IMR-90 (cell line): ENCODE measurements around the gene RRP36. TPM values are rescaled to one million over a fixed set of nuclear protein-coding genes. Genes with fewer than 3 reads are reported as not detected.

ENCODE experiments used
- ATAC-seq: fragments of 200-7000 bp; cut with Tn5 transposase; 2 replicates; pipeline ENCODE4 v1.9.1; 2020; ENCODE audit warnings: low read depth, mild to moderate bottlenecking, moderate library complexity
- BruUV-seq: library from RNA; stranded (reverse); fragments of 400-500 nt; replicated peaks from 2 replicates; lab custom pipeline; 2021; lab: Mats Ljungman, UMichigan
- CTCF ChIA-PET: fragments of 300-600 bp; formaldehyde crosslinking; extraction: SDS; loops from one replicate; lab custom pipeline; 2021; ENCODE audit warnings: antibody characterized with exemption; lab: Yijun Ruan, JAX
- POLR2A ChIA-PET: fragments of 300-600 bp; sonication (Branson Sonifier 250); formaldehyde crosslinking; loops from one replicate; lab custom pipeline; 2022; ENCODE audit warnings: antibody characterized with exemption; ENCODE audit not compliant: unreplicated experiment; lab: Charles Lee
- DNase-seq: peaks from one replicate; pipeline ENCODE4 v3.0.0; 2013
- H2AFZ ChIP-seq: replicated peaks from 2 replicates; pipeline ENCODE3; 2013; ENCODE audit warnings: low read length, mild to moderate bottlenecking; ENCODE audit not compliant: poor library complexity
- H2AK5ac ChIP-seq: 2 replicates; pipeline ENCODE4 v1.6.1; 2013; ENCODE audit warnings: low read depth, low read length, inconsistent platforms
- H2AK9ac ChIP-seq: replicated peaks from 2 replicates; pipeline ENCODE3; 2013; ENCODE audit warnings: mild to moderate bottlenecking, low read depth, low read length, moderate library complexity; ENCODE audit not compliant: poor library complexity
- H2BK120ac ChIP-seq: 2 replicates; pipeline ENCODE4 v1.6.1; 2013; ENCODE audit warnings: low read depth, low read length, inconsistent platforms
- H2BK15ac ChIP-seq: 3 replicates; pipeline ENCODE4 v1.6.1; 2013; ENCODE audit warnings: low read depth, low read length, inconsistent platforms
- H2BK20ac ChIP-seq: 2 replicates; pipeline ENCODE4 v1.6.1; 2013; ENCODE audit warnings: low read depth, mild to moderate bottlenecking, inconsistent platforms, low read length, moderate library complexity
- H2BK5ac ChIP-seq: 2 replicates; pipeline ENCODE4 v1.6.1; 2013; ENCODE audit warnings: mild to moderate bottlenecking, low read depth, low read length, inconsistent platforms; ENCODE audit not compliant: poor library complexity, severe bottlenecking
- H3K14ac ChIP-seq: replicated peaks from 2 replicates; pipeline ENCODE4 v1.6.1; 2013; ENCODE audit warnings: low read depth, low read length, inconsistent platforms
- H3K18ac ChIP-seq: 2 replicates; pipeline ENCODE4 v1.6.1; 2013; ENCODE audit warnings: low read depth, low read length, control low read depth
- H3K23ac ChIP-seq: 2 replicates; pipeline ENCODE4 v1.6.1; 2013; ENCODE audit warnings: low read depth, low read length, inconsistent platforms
- H3K27ac ChIP-seq: 2 replicates; pipeline ENCODE4 v1.5.1; 2013; ENCODE audit warnings: mild to moderate bottlenecking, control low read depth, low read length; ENCODE audit not compliant: insufficient read depth
- H3K27me3 ChIP-seq: 2 replicates; pipeline ENCODE4 v1.6.1; 2013; ENCODE audit warnings: low read length; ENCODE audit not compliant: control insufficient read depth, insufficient read depth
- H3K36me3 ChIP-seq: 2 replicates; pipeline ENCODE4 v1.6.1; 2013; ENCODE audit warnings: low read length, mixed read lengths; ENCODE audit not compliant: control insufficient read depth, insufficient read depth
- H3K4ac ChIP-seq: 2 replicates; pipeline ENCODE4 v1.6.1; 2013; ENCODE audit warnings: low read depth, low read length, inconsistent platforms
- H3K4me1 ChIP-seq: 2 replicates; pipeline ENCODE4 v1.6.1; 2013; ENCODE audit warnings: low read length, mixed read lengths; ENCODE audit not compliant: control insufficient read depth, insufficient read depth
- H3K4me2 ChIP-seq: 2 replicates; pipeline ENCODE4 v1.6.1; 2013; ENCODE audit warnings: low read depth, mild to moderate bottlenecking, control low read depth, low read length, moderate library complexity
- H3K4me3 ChIP-seq: 2 replicates; pipeline ENCODE4 v1.5.1; 2013; ENCODE audit warnings: low read depth, mild to moderate bottlenecking, control low read depth, low read length, moderate library complexity; ENCODE audit not compliant: insufficient read depth
- H3K56ac ChIP-seq: 2 replicates; pipeline ENCODE4 v1.6.1; 2013; ENCODE audit warnings: low read length, inconsistent platforms; ENCODE audit not compliant: insufficient read depth; ENCODE audit errors: extremely low read depth
- H3K79me1 ChIP-seq, 2 experiments: 2 replicates each; pipeline ENCODE4 v1.6.1; 2013; ENCODE audit warnings: low read length in 2 of 2, inconsistent platforms in 1 of 2, low read depth in 1 of 2
- H3K9ac ChIP-seq: 2 replicates; pipeline ENCODE4 v1.6.1; 2013; ENCODE audit warnings: low read depth, low read length, control low read depth
- H3K9me1 ChIP-seq: 2 replicates; pipeline ENCODE4 v1.6.1; 2013; ENCODE audit warnings: low read length, inconsistent platforms; ENCODE audit not compliant: insufficient read depth
- H3K9me3 ChIP-seq: 2 replicates; pipeline ENCODE4 v1.6.1; 2013; ENCODE audit warnings: low read length; ENCODE audit not compliant: control insufficient read depth, insufficient read depth
- H4K20me1 ChIP-seq: 2 replicates; pipeline ENCODE4 v1.6.1; 2013; ENCODE audit warnings: low read length, inconsistent platforms; ENCODE audit not compliant: insufficient read depth
- H4K5ac ChIP-seq: 2 replicates; pipeline ENCODE4 v1.6.1; 2013; ENCODE audit warnings: mild to moderate bottlenecking, low read depth, low read length, control low read depth
- H4K8ac ChIP-seq, 2 experiments: 2 replicates each; pipeline ENCODE4 v1.6.1; 2013; ENCODE audit warnings: low read depth in 2 of 2, low read length in 2 of 2, control low read depth in 1 of 2, inconsistent platforms in 1 of 2
- H4K91ac ChIP-seq: 2 replicates; pipeline ENCODE4 v1.6.1; 2013; ENCODE audit warnings: low read depth, low read length, inconsistent platforms; ENCODE audit not compliant: insufficient read depth
- BHLHE40 ChIP-seq: fragments of 150-350 bp; IDR thresholded peaks from 2 replicates; pipeline ENCODE4 v1.6.1; 2016; ENCODE audit warnings: mild to moderate bottlenecking, low read depth, low read length
- CEBPB ChIP-seq: IDR thresholded peaks from 2 replicates; pipeline ENCODE4 v1.6.1; 2012; ENCODE audit warnings: low read depth, low read length, improper control_type of control experiment
- CTCF ChIP-seq: conservative IDR thresholded peaks from 2 replicates; pipeline ENCODE4 v1.5.1; 2012; ENCODE audit warnings: mild to moderate bottlenecking, low read depth, low read length, improper control_type of control experiment
- ELK1 ChIP-seq: fragments of 150-350 bp; IDR thresholded peaks from 2 replicates; pipeline ENCODE4 v1.6.1; 2016; ENCODE audit warnings: low read depth, mild to moderate bottlenecking, low read length, moderate library complexity, borderline replicate concordance
- NFE2L2 ChIP-seq: fragments of 150-350 bp; IDR thresholded peaks from 2 replicates; pipeline ENCODE4 v1.6.1; 2016; ENCODE audit warnings: low read depth, mild to moderate bottlenecking, low read length
- RAD21 ChIP-seq: IDR thresholded peaks from 2 replicates; pipeline ENCODE4 v1.6.1; 2012; ENCODE audit warnings: low read length, improper control_type of control experiment
- RFX5 ChIP-seq: IDR thresholded peaks from 2 replicates; pipeline ENCODE4 v1.8.0; 2012; ENCODE audit warnings: low read depth, mild to moderate bottlenecking, low read length, moderate library complexity
- WGBS, 2 experiments: methylation state at CpG; one replicate each; pipeline versions ENCODE4 v1.1.5 to v1.1.7; 2013; ENCODE audit warnings: missing lambda C conversion rate in 2 of 2; ENCODE audit not compliant: insufficient read length in 1 of 2; ENCODE audit errors: extremely low coverage in 2 of 2; 5-methylcytosine and 5-hydroxymethylcytosine counted together
- dilution Hi-C: fragments of 300-500 bp; cut with HindIII; formaldehyde crosslinking; loops from one replicate; pipeline ENCODE4 v1.14.3; 2018; ENCODE audit warnings: low sequenced_read_pairs; ENCODE audit not compliant: unreplicated experiment
- in situ Hi-C: fragments of 300-500 bp; cut with MboI; formaldehyde crosslinking; loops from 3 replicates; pipeline ENCODE4 v1.14.3; 2019; ENCODE audit warnings: low sequenced_read_pairs, inconsistent platforms, mixed read lengths
- intact Hi-C: fragments of 100-400 bp; cut with micrococcal nuclease; formaldehyde crosslinking; loops from 2 replicates; pipeline ENCODE4 v1.10.0; 2022
- polyA plus RNA-seq, 3 experiments: library from polyadenylated mRNA; depleted of rRNA; stranded (reverse); fragments of >200 nt; gene quantifications; 2 replicates each; pipeline ENCODE4 v1.2.3, GENCODE V29; 2012; ENCODE audit warnings: low replicate concordance in 1 of 3
- total RNA-seq: library from RNA; depleted of rRNA; stranded (reverse); fragments of >200 nt; gene quantifications from 2 replicates; pipeline ENCODE4 v1.2.3, GENCODE V29; 2012

RRP36 gene
- total and polyA plus RNA-seq, 2 of the 4 experiments (the other 2 are of a cell fraction) = 54.3 to 106 TPM

- CTCF ChIA-PET = interaction anchor here (1.2 kb wide), 1 partner anchor 15 kb away, joined by 3 read pairs; no protein-coding TSS in a partner anchor
- Histone ChIP-seq H4K5ac (no peak overlapping the region), H3K9me3 (no peaks in the 10 kb centered on the region), H3K79me1 (peaks cover 5 to 31% of the 10 kb centered on the region in 2 experiments; a peak in 3 of 4 replicates), H2AFZ (no peak overlapping the region), H2BK20ac (no peak overlapping the region), H3K27ac (no peak overlapping the region), H2BK5ac (no peak overlapping the region), H3K56ac (no peak overlapping the region), H3K14ac (no peak overlapping the region), H3K23ac (no peak overlapping the region), H3K9me1 (no peaks in the 10 kb centered on the region), H2AK9ac (no peak overlapping the region), H2AK5ac (no peak overlapping the region), H3K18ac (no peak overlapping the region), H3K4ac (no peak overlapping the region), H4K91ac (no peak overlapping the region), H4K8ac (no peak overlapping the region), H3K4me2 (no peak overlapping the region), H3K36me3 (peaks cover 48% of the 10 kb centered on the region), H2BK120ac (no peak overlapping the region), H4K20me1 (no peaks in the 10 kb centered on the region; the same call in 1 of the 2 replicates), H3K4me3 (no peak overlapping the region), H2BK15ac (no peak overlapping the region), H3K9ac (no peak overlapping the region), H3K27me3 (no peaks in the 10 kb centered on the region), H3K4me1 (no peaks in the 10 kb centered on the region)
- DNase-seq = no peak
- TF ChIP-seq CEBPB (no peak), NFE2L2 (no peak), ELK1 (no peak), CTCF (no peak), BHLHE40 (no peak), RAD21 (no peak), RFX5 (no peak)
- 95% methylated on average over 10 of the region's 11 CpGs; no CpG with 5 or more reads in 1 of the 2 experiments for WGBS, 2 experiments
- dilution Hi-C loops (no loop called here), in situ Hi-C loops (no loop called here), intact Hi-C loops (no loop called here)
- no peak for ATAC-seq
- no TSS peak for BruUV-seq
- POLR2A ChIA-PET = no interaction called here
These were observed 15.2 kb upstream of the RRP36 start for GRCh38 chr6:43006251-43006650.
